ENCODE data around the gene ABLIM3.

The ABLIM3 gene

DNA sequence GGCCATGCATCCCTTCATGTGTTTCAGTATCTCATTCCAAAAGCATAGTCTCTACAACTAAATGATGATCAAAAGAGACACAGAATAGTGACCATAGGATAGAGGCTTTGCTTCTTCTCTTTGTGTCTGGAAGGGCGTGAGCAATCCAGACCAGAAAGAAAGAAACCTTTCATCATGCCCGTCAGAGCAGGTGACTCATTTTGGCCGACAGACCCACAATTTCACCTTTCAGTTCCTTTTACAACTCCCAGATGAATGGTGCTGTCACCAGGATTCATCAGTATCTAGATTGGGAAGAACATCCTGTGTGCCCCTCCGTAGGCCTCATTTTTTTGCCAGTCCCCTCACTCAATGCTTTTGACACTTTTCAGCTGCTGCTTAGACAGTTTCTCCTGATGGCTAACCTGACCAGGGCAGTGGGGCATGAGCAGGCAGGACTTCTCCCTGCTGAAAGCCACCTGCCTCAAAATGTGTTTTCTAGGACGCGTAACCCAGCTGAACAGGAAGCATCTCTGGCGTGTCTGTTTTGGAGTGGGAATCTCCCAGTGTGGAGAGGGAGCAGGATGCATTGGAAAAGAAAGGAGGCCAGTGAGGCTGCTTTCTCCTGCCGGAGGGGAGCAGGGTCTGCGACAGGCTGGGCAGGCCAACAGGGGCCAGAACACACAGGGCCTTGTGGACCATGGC, 21.2 kb downstream of the ABLIM3 start (continued):
- TF ChIP-seq, protein P1, sequence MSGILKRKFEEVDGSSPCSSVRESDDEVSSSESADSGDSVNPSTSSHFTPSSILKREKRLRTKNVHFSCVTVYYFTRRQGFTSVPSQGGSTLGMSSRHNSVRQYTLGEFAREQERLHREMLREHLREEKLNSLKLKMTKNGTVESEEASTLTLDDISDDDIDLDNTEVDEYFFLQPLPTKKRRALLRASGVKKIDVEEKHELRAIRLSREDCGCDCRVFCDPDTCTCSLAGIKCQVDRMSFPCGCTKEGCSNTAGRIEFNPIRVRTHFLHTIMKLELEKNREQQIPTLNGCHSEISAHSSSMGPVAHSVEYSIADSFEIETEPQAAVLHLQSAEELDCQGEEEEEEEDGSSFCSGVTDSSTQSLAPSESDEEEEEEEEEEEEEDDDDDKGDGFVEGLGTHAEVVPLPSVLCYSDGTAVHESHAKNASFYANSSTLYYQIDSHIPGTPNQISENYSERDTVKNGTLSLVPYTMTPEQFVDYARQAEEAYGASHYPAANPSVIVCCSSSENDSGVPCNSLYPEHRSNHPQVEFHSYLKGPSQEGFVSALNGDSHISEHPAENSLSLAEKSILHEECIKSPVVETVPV (CRISPR knock-in tag; IDR thresholded peaks at IDR 0.05): no peak

DNA sequence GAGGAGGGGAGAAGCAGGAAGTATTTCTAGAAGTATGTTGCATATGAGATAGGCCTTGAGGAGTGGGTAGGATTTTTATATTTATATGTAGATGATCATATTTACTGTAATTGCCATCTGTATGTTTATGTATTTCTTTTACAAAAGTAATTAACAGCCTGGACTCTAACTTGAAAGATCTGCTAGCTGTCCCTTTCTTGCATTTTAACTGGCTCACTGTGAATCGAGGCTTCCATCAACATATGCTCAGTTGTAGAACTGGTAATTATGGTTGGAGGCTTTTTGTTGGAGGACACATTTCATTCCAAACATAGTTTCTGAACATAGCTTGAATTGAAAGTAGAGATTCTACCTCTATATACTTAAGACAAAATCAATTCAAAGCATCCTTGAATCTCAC, 23.4 kb downstream of the ABLIM3 start:
- ATAC-seq: no peak
- TF ChIP-seq BACH2 (CRISPR knock-in tag; IDR thresholded peaks at IDR 0.05; ENCODE audit: borderline replicate concordance): no peak
- TF ChIP-seq TOX (CRISPR knock-in tag; IDR thresholded peaks at IDR 0.05; ENCODE audit: borderline replicate concordance): no peak
- no peak for TF ChIP-seq RARB (CRISPR knock-in tag; IDR thresholded peaks at IDR 0.05)
- TF ChIP-seq, protein P2, sequence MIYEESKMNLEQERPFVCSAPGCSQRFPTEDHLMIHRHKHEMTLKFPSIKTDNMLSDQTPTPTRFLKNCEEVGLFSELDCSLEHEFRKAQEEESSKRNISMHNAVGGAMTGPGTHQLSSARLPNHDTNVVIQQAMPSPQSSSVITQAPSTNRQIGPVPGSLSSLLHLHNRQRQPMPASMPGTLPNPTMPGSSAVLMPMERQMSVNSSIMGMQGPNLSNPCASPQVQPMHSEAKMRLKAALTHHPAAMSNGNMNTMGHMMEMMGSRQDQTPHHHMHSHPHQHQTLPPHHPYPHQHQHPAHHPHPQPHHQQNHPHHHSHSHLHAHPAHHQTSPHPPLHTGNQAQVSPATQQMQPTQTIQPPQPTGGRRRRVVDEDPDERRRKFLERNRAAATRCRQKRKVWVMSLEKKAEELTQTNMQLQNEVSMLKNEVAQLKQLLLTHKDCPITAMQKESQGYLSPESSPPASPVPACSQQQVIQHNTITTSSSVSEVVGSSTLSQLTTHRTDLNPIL (CRISPR knock-in tag; IDR thresholded peaks at IDR 0.05; ENCODE audit: low read depth): no peak

DNA sequence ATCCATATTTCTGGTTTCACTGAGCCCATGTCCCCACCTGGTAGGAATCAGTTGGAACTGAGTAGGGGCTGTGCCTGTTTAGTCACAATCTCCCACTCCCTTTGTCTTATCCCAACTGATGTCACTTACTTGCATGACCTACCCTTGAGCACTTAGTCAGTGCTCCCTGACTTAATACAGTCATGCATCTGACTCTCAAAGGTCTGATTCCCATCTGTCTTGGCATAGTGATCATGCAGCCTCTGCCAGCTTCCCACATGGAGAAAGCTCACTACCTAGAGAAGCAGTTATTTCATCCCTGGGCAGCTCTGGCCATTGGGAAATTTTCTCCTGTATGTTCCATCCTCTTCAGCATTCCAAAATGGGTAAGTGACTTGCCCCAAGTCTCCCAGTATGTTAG, 24.8 kb downstream of the ABLIM3 start:
- TF ChIP-seq ZC3H10 (CRISPR knock-in tag; IDR thresholded peaks at IDR 0.05) (no peak), ZNF70 (CRISPR knock-in tag; IDR thresholded peaks at IDR 0.05) (no peak), ISL1 (CRISPR knock-in tag; IDR thresholded peaks at IDR 0.05) (no peak), ZFP30 (CRISPR knock-in tag; IDR thresholded peaks at IDR 0.05) (no peak), CSDC2 (CRISPR knock-in tag; IDR thresholded peaks at IDR 0.05) (no peak), ZNF565 (CRISPR knock-in tag; conservative IDR thresholded peaks at IDR 0.05; ENCODE audit: low read depth) (no peak), TOX (CRISPR knock-in tag; IDR thresholded peaks at IDR 0.05; ENCODE audit: borderline replicate concordance) (no peak), TCF4 (CRISPR knock-in tag; IDR thresholded peaks at IDR 0.05; ENCODE audit: borderline replicate concordance) (no peak)
- TF ChIP-seq, protein P1 (CRISPR knock-in tag; IDR thresholded peaks at IDR 0.05): no peak
- TF ChIP-seq, protein P3, sequence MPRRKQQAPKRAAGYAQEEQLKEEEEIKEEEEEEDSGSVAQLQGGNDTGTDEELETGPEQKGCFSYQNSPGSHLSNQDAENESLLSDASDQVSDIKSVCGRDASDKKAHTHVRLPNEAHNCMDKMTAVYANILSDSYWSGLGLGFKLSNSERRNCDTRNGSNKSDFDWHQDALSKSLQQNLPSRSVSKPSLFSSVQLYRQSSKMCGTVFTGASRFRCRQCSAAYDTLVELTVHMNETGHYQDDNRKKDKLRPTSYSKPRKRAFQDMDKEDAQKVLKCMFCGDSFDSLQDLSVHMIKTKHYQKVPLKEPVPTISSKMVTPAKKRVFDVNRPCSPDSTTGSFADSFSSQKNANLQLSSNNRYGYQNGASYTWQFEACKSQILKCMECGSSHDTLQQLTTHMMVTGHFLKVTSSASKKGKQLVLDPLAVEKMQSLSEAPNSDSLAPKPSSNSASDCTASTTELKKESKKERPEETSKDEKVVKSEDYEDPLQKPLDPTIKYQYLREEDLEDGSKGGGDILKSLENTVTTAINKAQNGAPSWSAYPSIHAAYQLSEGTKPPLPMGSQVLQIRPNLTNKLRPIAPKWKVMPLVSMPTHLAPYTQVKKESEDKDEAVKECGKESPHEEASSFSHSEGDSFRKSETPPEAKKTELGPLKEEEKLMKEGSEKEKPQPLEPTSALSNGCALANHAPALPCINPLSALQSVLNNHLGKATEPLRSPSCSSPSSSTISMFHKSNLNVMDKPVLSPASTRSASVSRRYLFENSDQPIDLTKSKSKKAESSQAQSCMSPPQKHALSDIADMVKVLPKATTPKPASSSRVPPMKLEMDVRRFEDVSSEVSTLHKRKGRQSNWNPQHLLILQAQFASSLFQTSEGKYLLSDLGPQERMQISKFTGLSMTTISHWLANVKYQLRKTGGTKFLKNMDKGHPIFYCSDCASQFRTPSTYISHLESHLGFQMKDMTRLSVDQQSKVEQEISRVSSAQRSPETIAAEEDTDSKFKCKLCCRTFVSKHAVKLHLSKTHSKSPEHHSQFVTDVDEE (CRISPR knock-in tag; IDR thresholded peaks at IDR 0.05): no peak
- ATAC-seq: no peak

DNA sequence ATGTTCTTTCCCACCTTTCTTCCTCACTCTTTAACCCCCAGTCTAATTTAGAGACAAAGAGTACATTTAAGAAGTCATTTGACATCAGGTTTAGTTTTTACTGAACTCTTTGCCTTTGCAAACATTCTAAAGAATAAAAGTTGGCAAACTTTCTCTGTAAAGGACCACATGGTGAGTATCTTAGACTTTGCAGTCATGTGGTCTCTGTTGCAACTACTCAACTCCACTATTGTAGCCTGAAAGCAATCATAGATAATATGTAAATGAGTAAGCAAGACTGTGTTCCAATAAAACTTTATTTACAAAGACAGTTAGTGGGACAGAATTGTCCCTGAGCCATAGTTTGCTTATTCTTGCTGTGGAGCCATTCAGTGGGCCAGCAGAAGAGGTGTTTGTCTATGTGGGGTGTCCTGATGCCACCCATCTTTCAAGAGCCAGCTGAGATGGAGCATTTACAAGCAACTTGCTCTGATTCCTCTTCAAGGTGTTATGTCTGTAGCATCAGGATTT, 25.4 kb downstream of the ABLIM3 start:
- TF ChIP-seq ESRRG (CRISPR knock-in tag; IDR thresholded peaks at IDR 0.05) (no peak), ZNF565 (CRISPR knock-in tag; conservative IDR thresholded peaks at IDR 0.05; ENCODE audit: low read depth) (no peak), OSR1 (CRISPR knock-in tag; IDR thresholded peaks at IDR 0.05) (no peak), ARNTL (CRISPR knock-in tag; IDR thresholded peaks at IDR 0.05; ENCODE audit: borderline replicate concordance, low read depth) (no peak), RARB (CRISPR knock-in tag; IDR thresholded peaks at IDR 0.05) (no peak)
- TF ChIP-seq, protein P4, sequence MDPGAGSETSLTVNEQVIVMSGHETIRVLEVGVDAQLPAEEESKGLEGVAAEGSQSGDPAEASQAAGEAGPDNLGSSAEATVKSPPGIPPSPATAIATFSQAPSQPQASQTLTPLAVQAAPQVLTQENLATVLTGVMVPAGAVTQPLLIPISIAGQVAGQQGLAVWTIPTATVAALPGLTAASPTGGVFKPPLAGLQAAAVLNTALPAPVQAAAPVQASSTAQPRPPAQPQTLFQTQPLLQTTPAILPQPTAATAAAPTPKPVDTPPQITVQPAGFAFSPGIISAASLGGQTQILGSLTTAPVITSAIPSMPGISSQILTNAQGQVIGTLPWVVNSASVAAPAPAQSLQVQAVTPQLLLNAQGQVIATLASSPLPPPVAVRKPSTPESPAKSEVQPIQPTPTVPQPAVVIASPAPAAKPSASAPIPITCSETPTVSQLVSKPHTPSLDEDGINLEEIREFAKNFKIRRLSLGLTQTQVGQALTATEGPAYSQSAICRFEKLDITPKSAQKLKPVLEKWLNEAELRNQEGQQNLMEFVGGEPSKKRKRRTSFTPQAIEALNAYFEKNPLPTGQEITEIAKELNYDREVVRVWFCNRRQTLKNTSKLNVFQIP (CRISPR knock-in tag; IDR thresholded peaks at IDR 0.05; ENCODE audit: borderline replicate concordance, low read depth): no peak
- TF ChIP-seq, protein P1 (CRISPR knock-in tag; IDR thresholded peaks at IDR 0.05): no peak
- ATAC-seq: no peak

All from SK-N-SH treated with all-trans-retinoic acid at 6 μM for 48 hours (cell line).